Measurements from ENCODE around the gene UBE2J1. TPM values are rescaled to one million over a fixed set of nuclear protein-coding genes. Genes with fewer than 3 reads are reported as not detected.

UBE2J1 gene
- total and polyA plus RNA-seq, 10 of the 15 experiments (the other 5 are each of a cell fraction or from before 2014, with no cell fraction given), result 48.7 to 131 (median 90.0) TPM

DNA sequence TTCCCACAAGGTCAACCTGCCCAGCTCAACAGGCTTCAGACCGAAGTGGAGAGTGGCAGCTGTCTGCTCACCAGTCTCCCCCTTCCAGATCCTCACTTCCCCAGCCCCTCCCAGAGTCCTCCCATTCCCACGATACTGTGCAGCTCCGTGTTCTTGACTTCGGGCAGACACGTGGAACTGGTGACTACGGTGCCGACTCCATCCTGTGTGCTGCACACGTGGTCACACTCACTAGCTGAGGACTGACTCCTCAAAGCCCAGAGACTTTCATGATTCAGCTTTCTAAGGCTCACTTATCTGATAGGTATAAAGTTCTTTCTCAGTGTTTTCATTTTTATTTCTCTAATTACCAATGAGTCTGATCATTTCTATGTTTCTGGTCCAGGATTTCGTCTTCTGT lies 69.8 kb downstream of the UBE2J1 start:
- Histone ChIP-seq H3K79me2 (ENCODE audit: control insufficient read depth, insufficient read depth, low read length) (no peaks in the 10 kb centered on the region), H3K4me3 (no peak overlapping the region), H3K4me2 (ENCODE audit: control insufficient read depth, insufficient read depth) (no peak overlapping the region), H3K27ac (ENCODE audit: control insufficient read depth, insufficient read depth) (no peak overlapping the region), H3K36me3 (ENCODE audit: control insufficient read depth in 2 of 2, insufficient read depth in 2 of 2, low read length in 1 of 2) (no peaks in the 10 kb centered on the region), H2AFZ (ENCODE audit: control insufficient read depth, low read depth, low read length) (no peak overlapping the region), H3K9ac (ENCODE audit: control insufficient read depth, insufficient read depth, low read length) (no peak overlapping the region), H3K4me1 (ENCODE audit: control insufficient read depth, insufficient read depth, low read length) (peaks cover 14% of the 10 kb centered on the region), H3K9me3 (replicated peaks; ENCODE audit: control insufficient read depth, insufficient read depth, low read length) (no peaks in the 10 kb centered on the region), H4K20me1 (ENCODE audit: control insufficient read depth, insufficient read depth) (no peaks in the 10 kb centered on the region), H3K27me3 (replicated peaks in 1 of 2; ENCODE audit: control insufficient read depth in 2 of 2, insufficient read depth in 2 of 2, low read length in 1 of 2) (no peaks in the 10 kb centered on the region)
- ChIA-PET POLR2A (interaction anchor here (1.2 kb wide), 1 partner anchor 9 kb away, joined by 3 read pairs; no protein-coding TSS in a partner anchor), CTCF (interaction anchor here (0.8 to 4.1 kb wide), 10 partner anchors 12 to 300 kb away, joined by 3 to 29 read pairs (median 6); no protein-coding TSS in a partner anchor), SMC1A (ENCODE audit: uncharacterized antibody, unreplicated experiment) (interaction anchor here (0.9 to 2.6 kb wide), 7 partner anchors 65 to 93 kb away, joined by 3 to 15 read pairs (median 4); no protein-coding TSS in a partner anchor), RAD21 (ENCODE audit: unreplicated experiment) (interaction anchor here (1.4 to 2.1 kb wide), 4 partner anchors 9 to 89 kb away, joined by 6 to 8 read pairs (median 7); no protein-coding TSS in a partner anchor)
- no TSS peak for BruUV-seq (replicated peaks)
- ATAC-seq (no peak), FAIRE-seq (no peak), DNase-seq (ENCODE audit: low read depth, low spot score) (no peak)
- 92% methylated on average over 9 of the region's 9 CpGs for WGBS (ENCODE audit: insufficient coverage, insufficient replicate concordance, low lambda C conversion rate, missing lambda C conversion rate)
- TF ChIP-seq EGR1 (IDR thresholded peaks at IDR 0.05; ENCODE audit: borderline replicate concordance in 1 of 2, low read depth in 2 of 2, low read length in 2 of 2), result no peak
- TF ChIP-seq, protein P1, sequence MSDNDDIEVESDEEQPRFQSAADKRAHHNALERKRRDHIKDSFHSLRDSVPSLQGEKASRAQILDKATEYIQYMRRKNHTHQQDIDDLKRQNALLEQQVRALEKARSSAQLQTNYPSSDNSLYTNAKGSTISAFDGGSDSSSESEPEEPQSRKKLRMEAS (IDR thresholded peaks at IDR 0.05; ENCODE audit: low read depth, low read length), result no peak
- TF ChIP-seq TARDBP (IDR thresholded peaks at IDR 0.05; ENCODE audit: borderline replicate concordance), result no peak
- TF ChIP-seq POLR2AphosphoS5 (IDR thresholded peaks at IDR 0.05; ENCODE audit: low read length), result no peak
- TF ChIP-seq MYC (IDR thresholded peaks at IDR 0.05; ENCODE audit: insufficient read depth, insufficient read length, insufficient replicate concordance, low read length, severe bottlenecking), result no peak
- TF ChIP-seq, protein P2, sequence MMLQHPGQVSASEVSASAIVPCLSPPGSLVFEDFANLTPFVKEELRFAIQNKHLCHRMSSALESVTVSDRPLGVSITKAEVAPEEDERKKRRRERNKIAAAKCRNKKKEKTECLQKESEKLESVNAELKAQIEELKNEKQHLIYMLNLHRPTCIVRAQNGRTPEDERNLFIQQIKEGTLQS (IDR thresholded peaks at IDR 0.05; ENCODE audit: borderline replicate concordance, extremely low read depth, low read depth, low read length), result no peak
- TF ChIP-seq SMAD1 (IDR thresholded peaks at IDR 0.05; ENCODE audit: low read depth, partially characterized antibody), result no peak
- no peak for TF ChIP-seq ZNF384 (IDR thresholded peaks at IDR 0.05; ENCODE audit: borderline replicate concordance, low read depth, low read length)
- TF ChIP-seq, protein P3, sequence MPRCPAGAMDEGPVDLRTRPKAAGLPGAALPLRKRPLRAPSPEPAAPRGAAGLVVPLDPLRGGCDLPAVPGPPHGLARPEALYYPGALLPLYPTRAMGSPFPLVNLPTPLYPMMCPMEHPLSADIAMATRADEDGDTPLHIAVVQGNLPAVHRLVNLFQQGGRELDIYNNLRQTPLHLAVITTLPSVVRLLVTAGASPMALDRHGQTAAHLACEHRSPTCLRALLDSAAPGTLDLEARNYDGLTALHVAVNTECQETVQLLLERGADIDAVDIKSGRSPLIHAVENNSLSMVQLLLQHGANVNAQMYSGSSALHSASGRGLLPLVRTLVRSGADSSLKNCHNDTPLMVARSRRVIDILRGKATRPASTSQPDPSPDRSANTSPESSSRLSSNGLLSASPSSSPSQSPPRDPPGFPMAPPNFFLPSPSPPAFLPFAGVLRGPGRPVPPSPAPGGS (IDR thresholded peaks at IDR 0.05; ENCODE audit: borderline replicate concordance, insufficient read depth, low read depth, low read length, poor library complexity, severe bottlenecking), result no peak
- intact Hi-C loops (cut with micrococcal nuclease; ENCODE audit: unreplicated experiment) (loop anchor here (1.0 to 5.0 kb wide), 2 partner anchors 70 to 90 kb away; partner anchors contain the start of gene UBE2J1), in situ Hi-C loops (cut with MboI) (no loop called here)
